ENCODE data around the gene MAFG. TPM values are rescaled to one million over a fixed set of nuclear protein-coding genes. Genes with fewer than 3 reads are reported as not detected.
"Not testable (repeated sequence)": the region's sequence is repeated elsewhere in the genome, so short reads cannot be mapped to it uniquely, and the experiment has no call there.

MAFG gene
- total RNA-seq, 1 experiment from 2014 or later, result 73.1 TPM

GRCh38 chr17:81960130-81960958, 32.8 kb upstream of the MAFG start:
- in situ Hi-C loops (cut with HindIII; ENCODE audit: low pct_unique_long_range_greater_than_20kb, low sequenced_read_pairs), result no loop called here
- no peak for DNase-seq (ENCODE audit: low read depth, low spot score)

DNA sequence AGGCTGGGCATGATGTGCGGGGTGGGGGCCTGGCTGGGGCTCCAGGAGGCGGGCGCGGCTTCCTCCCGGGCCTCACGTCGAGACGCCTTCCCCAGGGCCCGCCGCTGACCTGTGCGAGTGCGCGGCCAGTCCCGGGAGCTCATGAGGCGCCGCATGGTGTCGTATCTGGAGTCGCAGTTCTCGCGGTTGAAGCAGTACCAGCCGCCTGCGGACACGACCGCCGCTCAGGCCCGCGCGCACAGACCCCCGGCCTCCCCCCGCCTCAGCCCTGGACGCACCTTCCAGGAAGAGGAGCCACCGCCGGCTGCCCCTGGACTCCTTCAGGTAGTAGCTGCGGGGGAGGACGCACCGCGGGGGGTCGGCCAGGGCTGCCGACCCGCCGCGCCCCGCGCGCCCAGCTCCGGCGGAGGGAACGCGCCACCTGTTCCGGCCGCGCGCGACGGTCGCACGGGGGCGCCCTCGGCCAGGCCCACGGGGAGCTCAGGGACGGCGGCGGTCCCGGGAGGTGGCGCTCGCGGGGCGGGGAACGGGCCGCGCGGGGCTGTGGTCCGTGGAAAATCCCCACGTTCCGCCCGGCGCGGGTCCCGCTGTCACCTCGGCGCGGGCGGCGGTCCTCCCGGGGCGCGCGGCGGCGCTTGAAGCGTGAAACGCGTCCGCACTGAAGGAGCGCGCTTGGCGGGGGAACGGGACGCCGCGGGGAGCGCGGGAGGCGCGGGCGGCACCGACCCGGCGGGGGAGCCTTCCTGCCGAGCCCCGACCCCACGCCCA, 32.0 kb upstream of the MAFG start:
- in situ Hi-C loops (cut with HindIII; ENCODE audit: low pct_unique_long_range_greater_than_20kb, low sequenced_read_pairs), result no loop called here
- DNase-seq (ENCODE audit: low read depth, low spot score), result peak; percentile 78

DNA sequence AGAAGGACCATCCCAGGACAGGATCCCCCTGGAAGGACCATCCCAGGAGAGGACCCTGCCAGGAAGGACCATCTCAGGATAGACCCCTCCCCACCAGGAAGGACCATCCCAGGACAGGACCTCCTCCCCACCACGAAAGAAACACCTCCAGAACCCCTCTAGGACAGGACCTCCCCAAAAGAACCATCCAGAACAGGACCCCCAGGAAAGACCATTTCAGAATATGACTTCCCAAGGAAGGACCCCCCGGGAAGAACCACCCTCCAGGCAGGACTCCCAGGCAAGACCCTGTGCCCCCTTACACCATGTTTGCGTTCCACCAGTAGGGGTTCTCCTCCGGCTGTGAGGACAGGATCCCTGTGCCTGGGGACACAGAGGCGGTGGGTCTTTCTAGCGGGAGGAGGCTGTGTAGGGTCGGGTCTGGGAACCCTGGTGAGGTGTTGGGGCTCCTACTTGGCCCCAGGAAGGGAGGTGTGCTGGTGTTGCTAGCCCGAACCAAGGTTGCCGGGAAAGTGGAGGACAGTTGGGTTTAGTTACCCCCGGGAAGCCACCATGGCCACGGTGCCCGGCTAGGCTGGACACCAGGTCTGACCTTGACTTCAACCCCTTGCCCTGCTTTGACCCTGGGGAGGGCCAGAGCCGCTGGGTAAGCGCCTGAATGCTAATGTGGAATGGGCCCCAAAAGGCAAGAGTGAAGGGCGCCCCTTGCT, 31.3 kb upstream of the MAFG start:
- in situ Hi-C loops (cut with HindIII; ENCODE audit: low pct_unique_long_range_greater_than_20kb, low sequenced_read_pairs), result no loop called here
- no peak for DNase-seq (ENCODE audit: low read depth, low spot score)

DNA sequence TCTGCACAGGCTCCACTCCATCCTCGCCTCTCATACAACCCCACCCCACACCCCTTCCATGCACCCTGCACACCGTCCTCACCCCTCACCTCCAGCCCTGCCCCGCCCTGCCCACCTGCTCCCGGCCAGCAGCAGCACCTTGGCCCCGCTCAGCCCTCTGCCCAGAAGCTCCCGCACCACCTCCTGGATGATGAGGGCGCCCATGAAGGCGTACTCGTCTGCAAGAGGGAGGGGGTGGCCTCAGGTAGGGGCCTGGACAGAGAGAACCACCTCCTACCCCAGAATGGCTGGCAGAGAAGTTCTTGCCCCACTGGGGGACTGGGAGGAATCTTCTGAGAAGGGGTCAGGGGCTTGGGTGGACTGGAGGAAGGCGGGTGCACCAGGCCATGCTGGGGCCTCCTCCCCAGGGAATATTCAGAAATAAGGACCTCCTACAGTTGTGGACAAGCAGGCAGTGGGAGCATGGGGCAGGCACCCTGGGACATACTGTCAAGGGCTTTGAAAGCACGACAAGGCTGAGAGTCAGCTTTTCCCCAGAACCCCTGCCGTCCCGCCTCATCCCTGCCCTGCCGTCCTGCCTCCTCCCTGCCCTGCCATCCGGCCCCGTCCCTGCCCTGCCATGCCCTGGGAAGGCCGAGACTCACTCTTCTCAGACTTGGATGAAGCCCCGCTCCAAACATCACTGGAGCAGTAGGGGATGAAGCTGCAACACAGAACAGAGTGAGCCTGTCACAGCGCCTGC, 30.3 kb upstream of the MAFG start:
- in situ Hi-C loops (cut with HindIII; ENCODE audit: low pct_unique_long_range_greater_than_20kb, low sequenced_read_pairs), result no loop called here
- no peak for DNase-seq (ENCODE audit: low read depth, low spot score)

GRCh38 chr17:81956607-81957589, 29.4 kb upstream of the MAFG start:
- in situ Hi-C loops (cut with HindIII; ENCODE audit: low pct_unique_long_range_greater_than_20kb, low sequenced_read_pairs), result no loop called here
- DNase-seq (ENCODE audit: low read depth, low spot score), result no peak

GRCh38 chr17:81955756-81956544, 28.4 kb upstream of the MAFG start:
- in situ Hi-C loops (cut with HindIII; ENCODE audit: low pct_unique_long_range_greater_than_20kb, low sequenced_read_pairs), result no loop called here
- DNase-seq (ENCODE audit: low read depth, low spot score), result no peak

DNA sequence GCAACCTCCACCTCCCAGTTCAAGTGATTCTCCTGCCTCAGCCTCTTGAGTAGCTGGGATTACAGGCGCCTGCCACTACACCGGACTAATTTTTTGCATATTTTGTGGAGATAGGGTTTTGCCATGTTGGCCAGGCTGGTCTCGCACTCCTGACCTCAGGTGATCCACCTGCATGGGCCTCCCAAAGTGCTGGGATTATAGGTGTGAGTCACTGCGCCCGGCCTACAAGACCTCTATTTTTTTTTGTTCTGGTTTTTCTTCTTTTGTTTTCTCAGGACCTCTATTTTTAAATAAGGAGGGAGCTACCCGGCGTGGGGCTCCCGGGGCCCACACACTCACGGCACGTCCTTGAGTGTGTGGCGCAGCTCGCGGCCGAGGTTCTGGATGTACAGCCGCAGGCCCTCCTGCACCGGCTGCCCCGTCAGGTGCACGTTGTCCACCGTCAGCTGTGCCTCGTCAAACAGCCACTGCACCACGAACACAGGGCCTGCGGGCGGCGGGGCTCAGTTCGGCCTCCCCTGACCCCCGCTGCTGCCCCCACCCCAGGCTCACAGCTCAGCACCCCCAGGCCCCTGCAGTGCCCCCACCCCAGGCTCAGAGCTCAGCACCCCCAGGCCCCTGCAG, 27.6 kb upstream of the MAFG start:
- DNase-seq (ENCODE audit: low read depth, low spot score), result no peak
- in situ Hi-C loops (cut with HindIII; ENCODE audit: low pct_unique_long_range_greater_than_20kb, low sequenced_read_pairs), result no loop called here

DNA sequence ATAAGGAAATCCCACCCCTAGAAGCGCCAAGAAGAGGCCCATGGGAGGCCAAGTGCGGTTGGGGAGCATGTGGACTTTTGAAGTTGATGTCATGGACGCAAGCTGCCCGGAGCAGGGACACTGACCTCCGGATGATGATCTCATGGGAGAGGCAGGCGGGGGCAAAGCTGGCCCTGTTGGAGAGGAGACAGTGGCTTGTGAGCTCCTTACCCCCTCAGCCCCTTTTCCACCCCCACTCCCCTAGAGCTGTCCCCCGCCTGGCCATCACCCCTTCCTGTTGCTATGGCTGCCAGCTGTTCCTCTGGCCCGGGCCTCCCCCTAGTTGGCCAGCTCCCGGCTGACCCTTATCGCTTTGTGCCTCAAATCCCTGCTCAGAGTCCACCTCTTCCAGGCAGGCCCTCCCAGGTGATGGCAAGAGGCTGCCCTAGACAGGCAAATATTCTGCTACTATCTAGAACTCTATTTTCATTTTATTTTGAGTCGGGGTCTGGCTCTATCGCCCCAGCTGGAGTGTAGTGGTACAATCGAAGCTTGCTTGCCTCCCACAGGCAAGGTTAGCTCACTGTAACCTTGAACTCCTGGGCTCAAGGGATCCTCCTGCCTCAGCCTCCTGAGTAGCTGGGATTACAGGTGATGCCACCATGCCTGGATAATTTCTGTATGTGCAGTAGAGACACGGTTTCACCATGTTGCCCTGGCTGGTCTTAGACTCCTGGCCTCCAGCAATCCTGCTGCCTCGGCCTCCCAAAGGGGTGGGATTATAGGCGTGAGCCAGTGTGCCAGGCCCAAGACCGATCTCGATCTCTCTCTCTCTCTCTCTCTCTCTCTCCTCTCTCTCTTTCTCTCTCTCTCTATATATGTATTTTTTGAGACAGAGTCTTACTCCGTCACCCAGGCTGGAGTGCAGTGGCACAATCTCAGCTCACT, 26.9 kb upstream of the MAFG start:
- DNase-seq (ENCODE audit: low read depth, low spot score), result no peak
- in situ Hi-C loops (cut with HindIII; ENCODE audit: low pct_unique_long_range_greater_than_20kb, low sequenced_read_pairs), result no loop called here

DNA sequence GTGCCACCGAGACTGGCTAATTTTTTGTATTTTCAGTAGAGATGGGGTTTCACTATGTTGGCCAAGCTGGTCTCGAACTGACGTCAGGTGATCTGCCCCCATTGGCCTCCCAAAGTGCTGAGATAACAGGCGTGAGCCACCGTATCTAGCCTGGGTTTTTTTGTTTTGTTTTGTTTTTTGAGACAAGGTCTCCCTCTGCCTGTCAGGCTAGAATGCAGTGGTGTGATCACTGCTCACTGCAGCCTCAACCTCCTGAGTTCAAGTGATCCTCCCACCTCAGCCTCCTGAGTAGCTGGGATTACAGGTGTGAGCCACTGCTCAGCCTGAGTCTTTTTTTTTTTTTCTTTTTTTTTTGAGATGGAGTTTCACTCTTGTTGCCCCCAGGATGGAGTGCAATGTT, 25.9 kb upstream of the MAFG start:
- in situ Hi-C loops (cut with HindIII; ENCODE audit: low pct_unique_long_range_greater_than_20kb, low sequenced_read_pairs), result not testable (repeated sequence)
- peak; percentile 42 for DNase-seq (ENCODE audit: low read depth, low spot score)

GRCh38 chr17:81952792-81953228, 25.3 kb upstream of the MAFG start:
- in situ Hi-C loops (cut with HindIII; ENCODE audit: low pct_unique_long_range_greater_than_20kb, low sequenced_read_pairs), result no loop called here
- DNase-seq (ENCODE audit: low read depth, low spot score), result no peak

DNA sequence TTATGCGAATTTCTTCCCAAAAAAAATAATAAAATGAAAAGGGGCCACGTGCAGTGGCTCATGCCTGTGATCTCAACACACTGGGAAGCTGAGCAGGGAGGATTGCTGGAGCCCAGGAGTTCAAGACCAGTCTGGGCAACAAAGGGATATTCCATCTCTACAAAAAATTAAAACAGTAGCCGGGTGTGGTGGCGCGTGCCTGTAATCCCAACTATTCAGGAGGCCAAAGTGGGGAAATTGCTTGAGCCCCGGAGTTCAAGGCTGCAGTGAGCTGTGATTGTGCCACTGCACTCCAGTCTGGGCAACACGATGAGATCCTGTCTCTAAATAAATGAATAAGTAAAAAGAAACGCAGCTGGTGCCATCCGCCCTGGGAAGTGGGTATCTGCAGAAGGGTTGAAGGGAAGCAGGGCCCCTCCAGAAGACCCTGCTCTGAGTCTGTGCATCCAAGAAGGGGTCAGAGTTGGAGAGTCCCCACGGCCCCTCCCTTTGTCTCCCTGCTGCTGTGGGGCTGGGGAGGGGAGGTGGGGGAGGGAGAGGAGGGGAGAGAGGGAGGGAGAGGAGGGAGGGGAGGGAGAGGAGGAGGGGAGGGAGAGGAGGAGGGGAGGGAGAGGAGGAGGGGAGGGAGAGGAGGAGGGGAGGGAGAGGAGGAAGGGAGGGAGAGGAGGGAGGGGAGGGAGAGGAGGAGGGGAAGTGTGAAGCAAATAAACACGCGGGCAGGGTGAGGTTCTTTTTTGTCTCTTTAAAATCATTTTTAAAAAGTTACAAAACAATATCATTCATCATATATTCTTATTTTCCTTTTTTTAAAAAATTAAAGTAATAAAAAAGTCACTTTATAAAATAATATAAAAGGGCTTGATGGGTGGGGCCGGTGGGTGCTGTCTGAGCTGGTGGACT, 24.5 kb upstream of the MAFG start:
- in situ Hi-C loops (cut with HindIII; ENCODE audit: low pct_unique_long_range_greater_than_20kb, low sequenced_read_pairs), result no loop called here
- DNase-seq (ENCODE audit: low read depth, low spot score), result no peak

DNA sequence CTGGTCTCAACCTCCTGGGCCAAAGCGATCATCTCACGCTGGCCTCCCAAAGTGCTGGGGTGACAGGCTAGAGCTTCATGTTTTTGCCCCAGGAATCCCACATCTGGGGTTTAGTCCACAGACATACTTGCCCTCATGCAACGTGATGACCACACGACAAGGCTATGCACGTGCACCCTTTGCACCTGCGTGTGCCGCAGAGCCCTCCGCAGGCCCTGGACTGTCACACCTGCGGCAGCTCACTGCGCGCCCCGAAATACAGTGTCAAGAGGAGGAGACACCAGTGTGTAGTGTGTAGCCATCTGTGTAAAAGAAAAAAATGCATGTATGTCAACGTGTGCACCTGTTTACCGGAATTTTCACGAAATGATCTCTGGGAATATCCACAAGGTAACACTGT, 23.0 kb upstream of the MAFG start:
- in situ Hi-C loops (cut with HindIII; ENCODE audit: low pct_unique_long_range_greater_than_20kb, low sequenced_read_pairs), result no loop called here
- DNase-seq (ENCODE audit: low read depth, low spot score), result no peak

DNA sequence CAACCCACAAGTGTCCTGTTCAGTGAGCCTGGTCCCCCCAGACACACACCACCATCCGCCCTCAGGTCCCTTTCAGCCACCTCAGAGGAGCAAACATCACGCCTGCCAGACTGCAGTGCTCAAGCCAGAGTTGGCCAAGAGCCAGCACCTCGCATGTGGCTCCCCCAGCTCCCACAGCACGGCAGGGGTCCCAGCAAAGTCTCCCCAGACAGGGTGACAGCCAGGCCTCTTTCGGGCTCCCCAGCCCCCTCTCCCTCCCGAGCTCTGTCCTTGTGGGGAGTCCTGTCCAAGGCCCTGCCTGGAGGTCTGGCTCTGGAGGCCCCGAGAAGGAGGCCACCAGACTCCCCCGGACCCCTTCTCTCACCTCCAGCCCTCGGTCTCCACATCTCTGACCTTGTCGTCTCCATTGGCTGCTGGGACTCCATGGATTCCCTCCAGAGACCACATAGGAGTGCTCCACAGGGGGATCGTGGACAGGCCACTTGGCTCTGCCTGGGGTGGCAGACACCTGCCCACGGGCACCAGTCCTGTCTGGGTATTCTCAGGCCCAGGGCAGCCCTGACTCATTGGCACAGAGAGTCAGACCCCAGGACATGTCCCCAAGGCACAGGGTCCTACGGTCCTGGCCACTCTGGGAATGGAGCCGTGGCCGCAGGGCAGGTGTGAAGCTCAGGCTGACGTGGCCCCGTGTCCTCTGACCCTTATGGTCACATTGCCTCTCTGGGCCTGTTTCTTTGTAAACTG, 21.3 kb upstream of the MAFG start:
- in situ Hi-C loops (cut with HindIII; ENCODE audit: low pct_unique_long_range_greater_than_20kb, low sequenced_read_pairs), result no loop called here
- DNase-seq (ENCODE audit: low read depth, low spot score), result no peak

Data from SK-MEL-5 (cell line).